Activated naive CD4-positive, alpha-beta T cell treated with anti-CD3 and anti-CD28 coated beads, Interleukin-2, amount 50 U/mL, for 72 hours (primary cell): ENCODE results near the gene NAV2. TPM values are rescaled to one million over a fixed set of nuclear protein-coding genes. Genes with fewer than 3 reads are reported as not detected.
"Not testable (repeated sequence)": the region's sequence is repeated elsewhere in the genome, so short reads cannot be mapped to it uniquely, and the experiment has no call there.

Experiments used
- ATAC-seq, 2 donors: fragments of 150-1000 bp; cut with Tn5 transposase; 2 replicates each; pipeline ENCODE4 v1.10.0; 2021; ENCODE audit warnings: mild to moderate bottlenecking in 2 of 2, moderate library complexity in 2 of 2
- DNase-seq, 2 donors: peaks; one replicate each; pipeline ENCODE4 v3.0.0; 2021 to 2022; ENCODE audit warnings: low spot score in 2 of 2
- H3K27ac Mint-ChIP-seq, 2 donors: one replicate each; pipeline ENCODE4 v1.8.0; 2022; ENCODE audit warnings: mild to moderate bottlenecking in 2 of 2, mixed read lengths in 2 of 2
- H3K36me3 Mint-ChIP-seq, 2 donors: one replicate each; pipeline ENCODE4 v1.8.0; 2022; ENCODE audit warnings: mixed read lengths in 2 of 2
- H3K9me3 Mint-ChIP-seq, 2 donors: one replicate each; pipeline ENCODE4 v1.8.0; 2022; ENCODE audit warnings: mixed read lengths in 2 of 2
- total RNA-seq, 2 donors: library from RNA; stranded (reverse); gene quantifications; one replicate each; pipeline ENCODE4 v1.2.3, GENCODE V29; 2022

NAV2 gene
- total RNA-seq, 2 donors from 2014 or later, result 0.27 to 0.88 TPM

GRCh38 chr11:19957294-19957943, 244.8 kb downstream of the NAV2 start:
- Mint-ChIP-seq H3K36me3 (no peaks in the 10 kb centered on the region), H3K9me3 (no peaks in the 10 kb centered on the region), H3K27ac (no peak overlapping the region)
- DNase-seq (no peak), ATAC-seq (no peak)

- DNase-seq (no peak), ATAC-seq (no peak)
- no peak overlapping the region for H3K27ac Mint-ChIP-seq
- H3K36me3 Mint-ChIP-seq, result no peaks in the 10 kb centered on the region
- H3K9me3 Mint-ChIP-seq, result no peaks in the 10 kb centered on the region
Measured at GRCh38 chr11:19958204-19958603, 245.6 kb downstream of the NAV2 start.

- DNase-seq (no peak), ATAC-seq (no peak)
- H3K36me3 Mint-ChIP-seq, result no peaks in the 10 kb centered on the region
- H3K27ac Mint-ChIP-seq, result no peak overlapping the region
- H3K9me3 Mint-ChIP-seq, result no peaks in the 10 kb centered on the region
Measured at GRCh38 chr11:19959210-19959609, 246.6 kb downstream of the NAV2 start.

GRCh38 chr11:19959648-19960059, 247.0 kb downstream of the NAV2 start:
- DNase-seq (no peak), ATAC-seq (no peak)
- Mint-ChIP-seq H3K36me3 (no peaks in the 10 kb centered on the region), H3K27ac (no peak overlapping the region), H3K9me3 (no peaks in the 10 kb centered on the region)

- not testable (repeated sequence) for DNase-seq, H3K36me3 Mint-ChIP-seq, H3K9me3 Mint-ChIP-seq, H3K27ac Mint-ChIP-seq, ATAC-seq
Measured at GRCh38 chr11:19960410-19960809, 247.8 kb downstream of the NAV2 start.

GRCh38 chr11:19961225-19961624, 248.6 kb downstream of the NAV2 start:
- Mint-ChIP-seq H3K9me3 (no peaks in the 10 kb centered on the region), H3K36me3 (no peaks in the 10 kb centered on the region), H3K27ac (no peak overlapping the region)
- no peak for ATAC-seq
- no peak for DNase-seq

- ATAC-seq, result no peak
- no peak for DNase-seq
- H3K36me3 Mint-ChIP-seq, result no peaks in the 10 kb centered on the region
- H3K9me3 Mint-ChIP-seq, result no peaks in the 10 kb centered on the region
- no peak overlapping the region for H3K27ac Mint-ChIP-seq
Measured at GRCh38 chr11:19962053-19962800, 249.6 kb downstream of the NAV2 start.

- DNase-seq, result no peak
- no peak for ATAC-seq
- H3K27ac Mint-ChIP-seq, result no peak overlapping the region
- no peaks in the 10 kb centered on the region for H3K9me3 Mint-ChIP-seq
- no peaks in the 10 kb centered on the region for H3K36me3 Mint-ChIP-seq
Measured at GRCh38 chr11:19962801-19963175, 250.2 kb downstream of the NAV2 start.

- no peak for DNase-seq
- Mint-ChIP-seq H3K9me3 (no peaks in the 10 kb centered on the region), H3K36me3 (no peaks in the 10 kb centered on the region), H3K27ac (no peak overlapping the region)
- ATAC-seq, result peak; percentile 20 to 71
Measured at GRCh38 chr11:19963697-19964387, 251.2 kb downstream of the NAV2 start.

- no peaks in the 10 kb centered on the region for H3K9me3 Mint-ChIP-seq
- H3K36me3 Mint-ChIP-seq, result no peaks in the 10 kb centered on the region
- H3K27ac Mint-ChIP-seq, result no peak overlapping the region
- ATAC-seq (no peak), DNase-seq (no peak)
Measured at GRCh38 chr11:19966441-19966840, 253.8 kb downstream of the NAV2 start.

GRCh38 chr11:19966927-19967326, 254.3 kb downstream of the NAV2 start:
- H3K36me3 Mint-ChIP-seq, result no peaks in the 10 kb centered on the region
- H3K9me3 Mint-ChIP-seq, result no peaks in the 10 kb centered on the region
- H3K27ac Mint-ChIP-seq, result no peak overlapping the region
- no peak for DNase-seq
- no peak for ATAC-seq

GRCh38 chr11:19967787-19968186, 255.2 kb downstream of the NAV2 start:
- DNase-seq, result no peak

GRCh38 chr11:19968860-19969259, 256.2 kb downstream of the NAV2 start:
- Mint-ChIP-seq H3K9me3 (no peaks in the 10 kb centered on the region), H3K27ac (no peak overlapping the region), H3K36me3 (no peaks in the 10 kb centered on the region)
- DNase-seq (no peak), ATAC-seq (no peak)

More at GRCh38 chr11:19967787-19968186, 255.2 kb downstream of the NAV2 start:
- Mint-ChIP-seq H3K27ac (no peak overlapping the region), H3K9me3 (no peaks in the 10 kb centered on the region), H3K36me3 (no peaks in the 10 kb centered on the region)
- no peak for ATAC-seq

- Mint-ChIP-seq H3K27ac (no peak overlapping the region), H3K9me3 (no peaks in the 10 kb centered on the region), H3K36me3 (no peaks in the 10 kb centered on the region)
- DNase-seq, result no peak
- ATAC-seq, result peak; percentile 84
Measured at GRCh38 chr11:19970944-19971343, 258.3 kb downstream of the NAV2 start.

- Mint-ChIP-seq H3K36me3 (no peaks in the 10 kb centered on the region), H3K27ac (no peak overlapping the region), H3K9me3 (no peaks in the 10 kb centered on the region)
- ATAC-seq (no peak), DNase-seq (no peak)
Measured at GRCh38 chr11:19972091-19972490, 259.5 kb downstream of the NAV2 start.

GRCh38 chr11:19972651-19973050, 260.0 kb downstream of the NAV2 start:
- no peaks in the 10 kb centered on the region for H3K36me3 Mint-ChIP-seq
- no peak overlapping the region for H3K27ac Mint-ChIP-seq
- ATAC-seq, result no peak
- DNase-seq, result no peak
- H3K9me3 Mint-ChIP-seq, result no peaks in the 10 kb centered on the region

GRCh38 chr11:19973136-19973635, 260.5 kb downstream of the NAV2 start:
- DNase-seq, result no peak

More at GRCh38 chr11:19973136-19973635, 260.5 kb downstream of the NAV2 start:
- no peak for ATAC-seq
- H3K36me3 Mint-ChIP-seq, result no peaks in the 10 kb centered on the region
- no peaks in the 10 kb centered on the region for H3K9me3 Mint-ChIP-seq
- no peak overlapping the region for H3K27ac Mint-ChIP-seq
